Tibial nerve (tissue), 4 donors: Measurements from ENCODE around the gene LMF2.

Source experiments
- EP300 ChIP-seq, 2 donors: sonication (generic); formaldehyde crosslinking; IDR thresholded peaks; one replicate each; pipeline ENCODE4 v1.6.1; 2017; ENCODE audit warnings: antibody characterized with exemption in 2 of 2, mild to moderate bottlenecking in 1 of 2
- POLR2A ChIP-seq, 2 donors: fragments of 450-650 bp; IDR thresholded peaks; one replicate each; pipeline ENCODE4 v1.6.1; 2017; ENCODE audit warnings: antibody characterized with exemption in 2 of 2, mild to moderate bottlenecking in 2 of 2, moderate library complexity in 2 of 2
- TF ChIP-seq, protein P1 (sequence below), 5 experiments: fragments of 200-600 bp in 3 of 5; fragments of 450-650 bp in 2 of 5; sonication (generic) in 3 of 5; IDR thresholded peaks; one replicate each; pipeline ENCODE4 v1.5.1; 2016 to 2019; ENCODE audit warnings: antibody characterized with exemption in 5 of 5, mild to moderate bottlenecking in 3 of 5, moderate library complexity in 2 of 5

DNA sequence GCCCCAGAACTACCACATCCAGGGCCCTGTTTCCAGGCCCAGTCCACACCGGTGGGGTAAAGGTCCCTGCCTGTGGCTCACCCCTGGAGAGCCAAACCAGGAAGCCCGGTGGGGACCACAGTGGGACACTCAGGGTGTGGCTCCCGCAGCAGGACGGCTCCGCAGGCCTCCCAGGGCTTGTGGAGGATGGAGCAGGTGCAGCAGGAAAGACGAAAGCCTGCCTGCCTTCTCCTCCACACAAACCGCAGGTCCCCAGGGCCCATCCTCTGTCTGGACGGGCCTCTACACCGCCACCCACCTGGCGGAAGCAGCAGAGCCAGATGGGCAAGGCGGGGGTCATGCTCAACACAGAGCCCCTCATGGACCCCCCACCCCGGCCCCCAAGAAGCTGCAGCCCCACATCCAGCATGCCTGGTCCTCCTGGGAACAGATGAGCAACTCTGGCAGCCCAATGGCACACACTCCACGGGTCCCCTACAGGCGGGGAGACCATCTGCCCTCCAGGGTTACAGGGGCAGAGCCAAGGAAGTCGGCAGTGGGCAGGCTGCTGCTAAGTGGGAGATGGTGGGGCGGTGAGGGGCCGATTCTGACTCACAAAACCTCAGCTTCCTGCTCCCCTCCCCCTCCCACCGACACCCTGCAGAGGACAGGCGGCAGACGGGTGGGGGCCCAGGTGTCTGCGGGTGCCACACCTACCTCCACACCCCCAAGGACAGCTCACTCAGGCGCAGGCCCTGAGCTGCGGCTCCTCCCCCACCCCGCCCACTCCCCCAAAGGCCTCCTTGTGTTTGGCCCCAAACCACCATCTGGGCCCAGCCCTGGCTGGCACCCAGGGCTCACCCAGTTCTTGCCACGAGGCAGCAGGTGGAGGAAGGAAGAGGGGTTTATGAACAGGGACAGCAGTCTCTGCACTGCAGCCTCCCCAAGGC lies 37.9 kb downstream of the LMF2 start:
- TF ChIP-seq, protein P1, sequence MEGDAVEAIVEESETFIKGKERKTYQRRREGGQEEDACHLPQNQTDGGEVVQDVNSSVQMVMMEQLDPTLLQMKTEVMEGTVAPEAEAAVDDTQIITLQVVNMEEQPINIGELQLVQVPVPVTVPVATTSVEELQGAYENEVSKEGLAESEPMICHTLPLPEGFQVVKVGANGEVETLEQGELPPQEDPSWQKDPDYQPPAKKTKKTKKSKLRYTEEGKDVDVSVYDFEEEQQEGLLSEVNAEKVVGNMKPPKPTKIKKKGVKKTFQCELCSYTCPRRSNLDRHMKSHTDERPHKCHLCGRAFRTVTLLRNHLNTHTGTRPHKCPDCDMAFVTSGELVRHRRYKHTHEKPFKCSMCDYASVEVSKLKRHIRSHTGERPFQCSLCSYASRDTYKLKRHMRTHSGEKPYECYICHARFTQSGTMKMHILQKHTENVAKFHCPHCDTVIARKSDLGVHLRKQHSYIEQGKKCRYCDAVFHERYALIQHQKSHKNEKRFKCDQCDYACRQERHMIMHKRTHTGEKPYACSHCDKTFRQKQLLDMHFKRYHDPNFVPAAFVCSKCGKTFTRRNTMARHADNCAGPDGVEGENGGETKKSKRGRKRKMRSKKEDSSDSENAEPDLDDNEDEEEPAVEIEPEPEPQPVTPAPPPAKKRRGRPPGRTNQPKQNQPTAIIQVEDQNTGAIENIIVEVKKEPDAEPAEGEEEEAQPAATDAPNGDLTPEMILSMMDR (IDR thresholded peaks at IDR 0.05), result no peak
- TF ChIP-seq POLR2A (IDR thresholded peaks at IDR 0.05) (no peak), EP300 (IDR thresholded peaks at IDR 0.05) (no peak)
